Measurements from ENCODE around the gene PGM3.

The PGM3 gene

GRCh38 chr6:83126807-83127206 is 66.3 kb downstream of the PGM3 start (continued):
- no peak for TF ChIP-seq POU6F1 (CRISPR knock-in tag; IDR thresholded peaks at IDR 0.05; ENCODE audit: borderline replicate concordance, low read depth)
- TF ChIP-seq GLIS3 (CRISPR knock-in tag; IDR thresholded peaks at IDR 0.05), result no peak

GRCh38 chr6:83126223-83126622 is 66.8 kb downstream of the PGM3 start:
- ATAC-seq, result no peak
- no peak for TF ChIP-seq ZNF8 (CRISPR knock-in tag; IDR thresholded peaks at IDR 0.05)
- TF ChIP-seq OSR1 (CRISPR knock-in tag; IDR thresholded peaks at IDR 0.05), result no peak
- no peak for TF ChIP-seq CREB5 (CRISPR knock-in tag; IDR thresholded peaks at IDR 0.05; ENCODE audit: low read depth)
- TF ChIP-seq PATZ1 (CRISPR knock-in tag; IDR thresholded peaks at IDR 0.05; ENCODE audit: borderline replicate concordance), result no peak
- TF ChIP-seq ESRRG (CRISPR knock-in tag; IDR thresholded peaks at IDR 0.05), result no peak
- no peak for TF ChIP-seq BACH2 (CRISPR knock-in tag; IDR thresholded peaks at IDR 0.05; ENCODE audit: borderline replicate concordance)
- no peak for TF ChIP-seq ZC3H10 (CRISPR knock-in tag; IDR thresholded peaks at IDR 0.05)
- TF ChIP-seq ZNF565 (CRISPR knock-in tag; conservative IDR thresholded peaks at IDR 0.05; ENCODE audit: low read depth), result no peak
- TF ChIP-seq PPARA (CRISPR knock-in tag; IDR thresholded peaks at IDR 0.05; ENCODE audit: borderline replicate concordance), result no peak
- no peak for TF ChIP-seq ZNF70 (CRISPR knock-in tag; IDR thresholded peaks at IDR 0.05)

GRCh38 chr6:83125425-83125824 is 67.6 kb downstream of the PGM3 start:
- TF ChIP-seq PPARA (CRISPR knock-in tag; IDR thresholded peaks at IDR 0.05; ENCODE audit: borderline replicate concordance), result no peak
- TF ChIP-seq RARB (CRISPR knock-in tag; IDR thresholded peaks at IDR 0.05), result no peak
- TF ChIP-seq SNAI2 (CRISPR knock-in tag; IDR thresholded peaks at IDR 0.05), result no peak
- TF ChIP-seq CSRNP3 (CRISPR knock-in tag; IDR thresholded peaks at IDR 0.05), result no peak
- TF ChIP-seq GLIS3 (CRISPR knock-in tag; IDR thresholded peaks at IDR 0.05), result no peak
- TF ChIP-seq PATZ1 (CRISPR knock-in tag; IDR thresholded peaks at IDR 0.05; ENCODE audit: borderline replicate concordance), result no peak
- no peak for TF ChIP-seq ISL1 (CRISPR knock-in tag; IDR thresholded peaks at IDR 0.05)
- no peak for ATAC-seq

- no peak for ATAC-seq
- no peak for TF ChIP-seq ZNF565 (CRISPR knock-in tag; conservative IDR thresholded peaks at IDR 0.05; ENCODE audit: low read depth)
Observed at GRCh38 chr6:83124553-83124952, 68.5 kb downstream of the PGM3 start.

- peak; percentile 60 for ATAC-seq
- TF ChIP-seq ISL1 (CRISPR knock-in tag; IDR thresholded peaks at IDR 0.05) (0 out of 2 replicates have a peak, but pooled peaks have one; percentile 7), ZC3H10 (CRISPR knock-in tag; IDR thresholded peaks at IDR 0.05) (no peak)
Observed at GRCh38 chr6:83119742-83120300, 73.2 kb downstream of the PGM3 start.

- TF ChIP-seq ESRRG (CRISPR knock-in tag; IDR thresholded peaks at IDR 0.05) (no peak), ZNF70 (CRISPR knock-in tag; IDR thresholded peaks at IDR 0.05) (no peak), SNAI2 (CRISPR knock-in tag; IDR thresholded peaks at IDR 0.05) (no peak), ARNTL (CRISPR knock-in tag; IDR thresholded peaks at IDR 0.05; ENCODE audit: borderline replicate concordance, low read depth) (no peak), TSHZ2 (CRISPR knock-in tag; IDR thresholded peaks at IDR 0.05) (no peak), ZNF8 (CRISPR knock-in tag; IDR thresholded peaks at IDR 0.05) (no peak), CREB5 (CRISPR knock-in tag; IDR thresholded peaks at IDR 0.05; ENCODE audit: low read depth) (no peak), OSR1 (CRISPR knock-in tag; IDR thresholded peaks at IDR 0.05) (no peak), ZNF565 (CRISPR knock-in tag; conservative IDR thresholded peaks at IDR 0.05; ENCODE audit: low read depth) (no peak), ISL1 (CRISPR knock-in tag; IDR thresholded peaks at IDR 0.05) (no peak), TOX (CRISPR knock-in tag; IDR thresholded peaks at IDR 0.05; ENCODE audit: borderline replicate concordance) (no peak), ZC3H10 (CRISPR knock-in tag; IDR thresholded peaks at IDR 0.05) (no peak), RARB (CRISPR knock-in tag; IDR thresholded peaks at IDR 0.05) (no peak)
- no peak for ATAC-seq
Observed at GRCh38 chr6:83117802-83118201, 75.3 kb downstream of the PGM3 start.
